GM12891 (cell line): ENCODE measurements around the gene TTC1.

ENCODE experiments used
- DNase-seq: peaks from one replicate; pipeline ENCODE4 v3.0.0; 2011; ENCODE audit warnings: low spot score; ENCODE audit not compliant: insufficient read length
- FAIRE-seq: peaks from 2 replicates; lab custom pipeline; 2011; peaks lifted over from hg19 to GRCh38; lab: Jason Lieb, UNC
- PAX5 ChIP-seq: IDR thresholded peaks from 2 replicates; pipeline ENCODE4 v1.6.1; 2011; ENCODE audit warnings: low read length, moderate library complexity, mild to moderate bottlenecking; ENCODE audit not compliant: insufficient read depth, severe bottlenecking
- POLR2A ChIP-seq: IDR thresholded peaks from 2 replicates; pipeline ENCODE4 v1.6.1; 2011; ENCODE audit warnings: low read depth, low read length, control low read depth
- POLR2AphosphoS5 ChIP-seq: IDR thresholded peaks from 2 replicates; pipeline ENCODE4 v1.6.1; 2011; ENCODE audit warnings: low read depth, low read length, control low read depth
- POU2F2 ChIP-seq: IDR thresholded peaks from 2 replicates; pipeline ENCODE4 v1.6.1; 2011; ENCODE audit warnings: low read depth, mild to moderate bottlenecking, control low read depth, low read length, moderate library complexity
- SPI1 ChIP-seq: IDR thresholded peaks from 2 replicates; pipeline ENCODE4 v1.6.1; 2011; ENCODE audit warnings: low read depth, low read length, control low read depth
- TAF1 ChIP-seq: IDR thresholded peaks from 2 replicates; pipeline ENCODE4 v1.6.1; 2011; ENCODE audit warnings: low read depth, low read length, control low read depth

Gene TTC1

DNA sequence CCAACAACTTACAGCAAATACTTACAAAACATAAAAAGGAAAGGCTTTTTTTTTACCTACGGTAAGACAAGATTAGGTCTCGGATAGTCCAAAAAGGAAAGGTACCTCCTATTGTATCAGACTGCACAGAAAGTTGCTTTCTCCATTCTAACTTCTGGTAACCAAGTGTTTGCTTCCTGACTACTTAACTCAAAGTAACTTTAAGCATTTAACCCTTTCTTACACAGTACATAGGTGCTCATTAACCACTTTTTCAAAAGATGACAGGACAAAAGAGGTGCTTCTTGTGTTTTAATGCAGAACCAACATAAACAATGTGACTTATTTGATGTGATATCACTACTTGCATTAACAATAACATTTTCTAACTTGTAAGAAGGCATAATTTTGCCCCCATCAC lies 87.2 kb downstream of the TTC1 start:
- FAIRE-seq (peak; percentile 5), DNase-seq (no peak)
- no peak for TF ChIP-seq TAF1
- no peak for TF ChIP-seq PAX5
- TF ChIP-seq SPI1: no peak
- no peak for TF ChIP-seq POLR2A
- TF ChIP-seq POU2F2: no peak
- TF ChIP-seq POLR2AphosphoS5: no peak

DNA sequence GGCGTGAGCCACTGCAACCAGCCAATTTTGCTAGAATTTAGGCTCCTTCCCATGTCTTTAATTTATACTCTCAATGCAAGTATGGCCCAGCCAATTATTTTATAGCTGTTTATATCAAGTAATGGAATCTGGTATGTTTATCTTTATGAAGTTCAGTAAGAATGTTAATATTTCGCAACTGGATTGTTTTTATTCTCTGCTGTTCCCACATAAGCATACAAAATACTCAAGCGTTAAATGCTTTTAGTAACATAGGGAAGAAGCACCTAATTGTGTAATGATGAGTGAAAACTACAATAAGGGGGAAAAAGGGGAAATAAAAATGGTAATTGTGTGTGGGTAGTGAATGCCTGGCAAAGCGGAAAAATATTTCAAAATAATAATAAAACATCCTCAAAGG lies 89.1 kb downstream of the TTC1 start:
- FAIRE-seq (peak; percentile 48), DNase-seq (no peak)

DNA sequence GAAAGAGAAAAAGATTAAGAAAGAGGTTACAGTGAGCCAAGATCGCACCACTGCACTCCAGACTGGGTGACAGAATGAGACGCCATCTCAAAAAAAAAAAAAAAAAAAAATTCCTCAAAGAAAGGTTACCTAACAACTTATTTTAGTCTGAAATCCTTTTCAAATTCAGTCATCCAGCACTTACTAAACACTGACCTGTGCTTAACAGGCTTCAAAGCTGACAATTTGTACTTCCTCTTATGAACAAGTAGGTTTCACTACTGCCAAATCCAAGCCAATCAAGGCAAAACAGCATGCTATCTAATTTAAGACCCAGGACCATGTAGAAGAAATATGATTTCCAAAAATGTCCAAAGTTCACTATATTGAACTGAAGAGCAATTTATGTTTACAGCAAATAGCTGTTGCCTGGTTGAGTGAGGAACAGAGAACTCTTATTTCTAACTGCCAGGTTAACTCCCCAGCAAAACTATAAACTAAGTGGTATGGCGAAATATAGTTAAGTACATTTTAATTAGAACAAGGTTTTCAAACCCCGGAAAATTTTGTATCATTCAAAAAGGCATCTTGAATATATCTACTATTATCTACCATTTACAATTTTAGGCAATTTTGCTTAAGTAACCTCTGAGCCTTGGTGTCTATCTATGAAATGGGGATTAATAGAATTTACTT lies 96.9 kb downstream of the TTC1 start:
- DNase-seq (no peak), FAIRE-seq (peak; percentile 72)
- TF ChIP-seq SPI1: peak; percentile 64
- no peak for TF ChIP-seq TAF1

More for the DNA sequence above, 89.1 kb downstream of the TTC1 start:
- no peak for TF ChIP-seq POU2F2
- TF ChIP-seq SPI1: no peak
- TF ChIP-seq TAF1: no peak
- no peak for TF ChIP-seq POLR2A
- TF ChIP-seq PAX5: no peak
- no peak for TF ChIP-seq POLR2AphosphoS5

DNA sequence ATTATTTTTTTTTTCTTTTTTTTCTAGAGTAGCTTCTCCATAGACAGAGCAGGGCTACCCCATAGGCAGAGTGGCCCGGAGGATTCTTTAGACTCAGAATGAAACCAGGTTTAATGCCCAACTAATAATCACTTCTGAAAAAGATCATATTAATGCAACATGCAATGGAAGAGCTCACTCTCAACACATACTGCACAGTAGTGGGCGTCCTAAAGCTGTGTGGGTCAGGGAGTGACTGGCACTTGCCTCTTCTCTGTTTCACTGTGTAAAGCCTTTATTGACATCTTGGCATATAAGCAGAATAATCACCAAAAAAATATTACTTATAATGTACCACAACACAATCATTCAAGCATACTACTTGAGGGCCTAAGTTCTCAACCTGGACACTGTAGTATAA lies 99.2 kb downstream of the TTC1 start:
- no peak for DNase-seq
- TF ChIP-seq POLR2AphosphoS5 (no peak), PAX5 (no peak), TAF1 (no peak), POLR2A (no peak), POU2F2 (no peak), SPI1 (no peak)
- FAIRE-seq: peak; percentile 16
